HEK293 (cell line): ENCODE measurements around the gene LRRC8E.

ENCODE experiments used
- FEZF1 ChIP-seq: fragments of 450-650 bp; formaldehyde crosslinking; IDR thresholded peaks from 2 replicates; pipeline ENCODE4 v1.5.1; 2016; ENCODE audit warnings: missing biosample characterization, missing genetic modification characterization
- GLI2 ChIP-seq: fragments of 450-650 bp; formaldehyde crosslinking; IDR thresholded peaks from 2 replicates; pipeline ENCODE4; 2017; ENCODE audit warnings: missing biosample characterization, missing genetic modification characterization, low read depth, borderline replicate concordance
- GLIS1 ChIP-seq: fragments of 450-650 bp; formaldehyde crosslinking; IDR thresholded peaks from 2 replicates; pipeline ENCODE4 v1.5.1; 2016; ENCODE audit warnings: missing biosample characterization, missing genetic modification characterization
- GLIS2 ChIP-seq: fragments of 450-650 bp; formaldehyde crosslinking; IDR thresholded peaks from 2 replicates; pipeline ENCODE4 v1.5.1; 2016; ENCODE audit warnings: missing biosample characterization, missing genetic modification characterization
- KLF1 ChIP-seq: fragments of 450-650 bp; formaldehyde crosslinking; IDR thresholded peaks from 2 replicates; pipeline ENCODE4 v1.5.1; 2016; ENCODE audit warnings: missing biosample characterization, missing genetic modification characterization
- KLF8 ChIP-seq: fragments of 450-650 bp; formaldehyde crosslinking; IDR thresholded peaks from 2 replicates; pipeline ENCODE4 v1.5.1; 2016; ENCODE audit warnings: missing biosample characterization, missing genetic modification characterization
- SP2 ChIP-seq: fragments of 450-650 bp; formaldehyde crosslinking; IDR thresholded peaks from 2 replicates; pipeline ENCODE4 v1.5.1; 2016; ENCODE audit warnings: missing biosample characterization, missing genetic modification characterization
- SP3 ChIP-seq: fragments of 450-650 bp; formaldehyde crosslinking; IDR thresholded peaks from 2 replicates; pipeline ENCODE4 v1.5.1; 2016; ENCODE audit warnings: missing biosample characterization, missing genetic modification characterization
- ZBTB20 ChIP-seq: fragments of 450-650 bp; formaldehyde crosslinking; IDR thresholded peaks from 2 replicates; pipeline ENCODE4 v1.5.1; 2016; ENCODE audit warnings: missing biosample characterization, missing genetic modification characterization
- ZFHX2 ChIP-seq: fragments of 450-650 bp; formaldehyde crosslinking; conservative IDR thresholded peaks from 2 replicates; pipeline ENCODE4 v1.5.1; 2016; ENCODE audit warnings: missing biosample characterization, missing genetic modification characterization
- ZFP37 ChIP-seq: fragments of 450-650 bp; formaldehyde crosslinking; IDR thresholded peaks from 2 replicates; pipeline ENCODE4 v1.5.1; 2016; ENCODE audit warnings: missing biosample characterization, missing genetic modification characterization
- ZNF121 ChIP-seq: fragments of 450-650 bp; formaldehyde crosslinking; IDR thresholded peaks from 2 replicates; pipeline ENCODE4 v1.5.1; 2016; ENCODE audit warnings: missing biosample characterization, missing genetic modification characterization
- ZNF157 ChIP-seq: fragments of 450-650 bp; formaldehyde crosslinking; IDR thresholded peaks from 2 replicates; pipeline ENCODE4 v1.5.1; 2016; ENCODE audit warnings: missing biosample characterization, missing genetic modification characterization
- ZNF335 ChIP-seq: fragments of 450-650 bp; formaldehyde crosslinking; conservative IDR thresholded peaks from 2 replicates; pipeline ENCODE4 v1.5.1; 2016; ENCODE audit warnings: missing biosample characterization, missing genetic modification characterization
- ZNF354C ChIP-seq: fragments of 450-650 bp; formaldehyde crosslinking; IDR thresholded peaks from 2 replicates; pipeline ENCODE4 v1.5.1; 2016; ENCODE audit warnings: missing biosample characterization, missing genetic modification characterization, low read depth, borderline replicate concordance
- ZNF391 ChIP-seq: fragments of 450-650 bp; formaldehyde crosslinking; IDR thresholded peaks from 2 replicates; pipeline ENCODE4 v1.5.1; 2016; ENCODE audit warnings: low read depth, missing biosample characterization, missing genetic modification characterization, borderline replicate concordance
- ZNF529 ChIP-seq: fragments of 450-650 bp; formaldehyde crosslinking; IDR thresholded peaks from 2 replicates; pipeline ENCODE4 v1.5.1; 2017; ENCODE audit warnings: missing genetic modification characterization, missing biosample characterization; ENCODE audit not compliant: insufficient replicate concordance
- ZNF549 ChIP-seq: fragments of 450-650 bp; IDR thresholded peaks from 2 replicates; pipeline ENCODE4 v1.5.1; 2018; ENCODE audit warnings: missing biosample characterization, missing genetic modification characterization, mild to moderate bottlenecking, inconsistent platforms, moderate library complexity
- ZNF558 ChIP-seq: fragments of 450-650 bp; formaldehyde crosslinking; IDR thresholded peaks from 2 replicates; pipeline ENCODE4 v1.5.1; 2016; ENCODE audit warnings: missing biosample characterization, missing genetic modification characterization
- ZNF600 ChIP-seq: fragments of 450-650 bp; formaldehyde crosslinking; IDR thresholded peaks from 2 replicates; pipeline ENCODE4 v1.5.1; 2016; ENCODE audit warnings: missing biosample characterization, missing genetic modification characterization
- ZNF664 ChIP-seq: fragments of 450-650 bp; formaldehyde crosslinking; IDR thresholded peaks from 2 replicates; pipeline ENCODE4 v1.5.1; 2016; ENCODE audit warnings: missing biosample characterization, missing genetic modification characterization
- ZNF843 ChIP-seq: fragments of 450-650 bp; formaldehyde crosslinking; IDR thresholded peaks from 2 replicates; pipeline ENCODE4 v1.5.1; 2016; ENCODE audit warnings: missing biosample characterization, missing genetic modification characterization
- ZXDB ChIP-seq: fragments of 450-650 bp; formaldehyde crosslinking; IDR thresholded peaks from 2 replicates; pipeline ENCODE4 v1.5.1; 2016; ENCODE audit warnings: missing biosample characterization, missing genetic modification characterization
- TF ChIP-seq, protein P1 (sequence below): fragments of 450-650 bp; formaldehyde crosslinking; conservative IDR thresholded peaks from 2 replicates; pipeline ENCODE4 v1.5.1; 2016; ENCODE audit warnings: low read depth, missing biosample characterization, missing genetic modification characterization
- TF ChIP-seq, protein P2 (sequence below): fragments of 450-650 bp; IDR thresholded peaks from 2 replicates; pipeline ENCODE4 v1.5.1; 2018; ENCODE audit warnings: missing biosample characterization, mild to moderate bottlenecking, missing genetic modification characterization
- TF ChIP-seq, protein P3 (sequence below): fragments of 450-650 bp; formaldehyde crosslinking; IDR thresholded peaks from 2 replicates; pipeline ENCODE4 v1.5.1; 2017; ENCODE audit warnings: missing biosample characterization, missing genetic modification characterization
- TF ChIP-seq, protein P4 (sequence below): fragments of 450-650 bp; formaldehyde crosslinking; IDR thresholded peaks from 2 replicates; pipeline ENCODE4 v1.5.1; 2016; ENCODE audit warnings: missing biosample characterization, missing genetic modification characterization
- TF ChIP-seq, protein P5 (sequence below): sonication (generic); formaldehyde crosslinking; IDR thresholded peaks from 2 replicates; pipeline ENCODE4 v1.8.1; 2022; ENCODE audit warnings: mild to moderate bottlenecking, moderate library complexity, missing genetic modification reagents
- TF ChIP-seq, protein P6 (sequence below): fragments of 450-650 bp; formaldehyde crosslinking; IDR thresholded peaks from 2 replicates; pipeline ENCODE4 v1.5.1; 2016; ENCODE audit warnings: missing biosample characterization, missing genetic modification characterization

Gene LRRC8E

DNA sequence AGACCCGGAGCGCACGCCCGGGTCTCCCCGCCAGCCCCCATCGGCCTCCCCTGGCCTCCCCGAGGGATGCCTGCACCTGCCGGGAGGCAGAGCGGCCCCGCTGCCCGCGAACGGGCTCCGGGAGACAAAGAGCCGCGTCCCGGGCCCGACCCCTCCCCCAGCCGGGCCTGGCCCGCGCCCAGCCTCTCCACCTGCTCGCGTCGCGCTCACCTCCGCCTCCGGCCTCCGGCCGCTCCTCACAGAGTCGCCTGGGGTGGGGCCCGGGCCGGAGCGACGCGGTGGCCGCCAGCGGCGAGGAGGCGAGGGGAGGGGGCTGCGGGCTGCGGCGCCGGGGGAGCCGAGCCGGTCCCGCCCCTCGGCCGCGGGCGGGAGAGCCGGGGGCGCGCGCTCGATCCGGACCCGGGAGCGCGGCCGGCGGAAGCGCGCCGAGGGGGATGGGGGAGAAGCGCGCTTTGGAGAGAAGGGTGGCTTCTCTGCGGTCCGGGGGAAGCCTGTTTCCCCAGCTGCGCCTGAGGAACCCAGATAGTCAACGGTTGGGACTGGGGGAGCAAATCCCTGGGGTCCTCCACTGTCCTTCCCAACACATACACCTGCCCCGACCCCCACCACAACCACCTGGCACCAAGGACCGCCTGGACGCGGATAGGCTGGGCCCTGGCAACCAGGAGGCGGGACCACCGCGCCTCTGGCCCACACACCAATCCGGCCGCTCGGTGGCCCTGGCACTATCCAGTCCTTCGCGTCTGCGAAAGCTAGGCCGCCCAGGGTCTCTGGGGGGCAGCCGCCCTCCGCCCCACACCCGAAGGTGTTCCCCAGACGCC lies 14.0 kb upstream of the LRRC8E start, which contains the start of gene PRR36 (continued):
- TF ChIP-seq, protein P1, sequence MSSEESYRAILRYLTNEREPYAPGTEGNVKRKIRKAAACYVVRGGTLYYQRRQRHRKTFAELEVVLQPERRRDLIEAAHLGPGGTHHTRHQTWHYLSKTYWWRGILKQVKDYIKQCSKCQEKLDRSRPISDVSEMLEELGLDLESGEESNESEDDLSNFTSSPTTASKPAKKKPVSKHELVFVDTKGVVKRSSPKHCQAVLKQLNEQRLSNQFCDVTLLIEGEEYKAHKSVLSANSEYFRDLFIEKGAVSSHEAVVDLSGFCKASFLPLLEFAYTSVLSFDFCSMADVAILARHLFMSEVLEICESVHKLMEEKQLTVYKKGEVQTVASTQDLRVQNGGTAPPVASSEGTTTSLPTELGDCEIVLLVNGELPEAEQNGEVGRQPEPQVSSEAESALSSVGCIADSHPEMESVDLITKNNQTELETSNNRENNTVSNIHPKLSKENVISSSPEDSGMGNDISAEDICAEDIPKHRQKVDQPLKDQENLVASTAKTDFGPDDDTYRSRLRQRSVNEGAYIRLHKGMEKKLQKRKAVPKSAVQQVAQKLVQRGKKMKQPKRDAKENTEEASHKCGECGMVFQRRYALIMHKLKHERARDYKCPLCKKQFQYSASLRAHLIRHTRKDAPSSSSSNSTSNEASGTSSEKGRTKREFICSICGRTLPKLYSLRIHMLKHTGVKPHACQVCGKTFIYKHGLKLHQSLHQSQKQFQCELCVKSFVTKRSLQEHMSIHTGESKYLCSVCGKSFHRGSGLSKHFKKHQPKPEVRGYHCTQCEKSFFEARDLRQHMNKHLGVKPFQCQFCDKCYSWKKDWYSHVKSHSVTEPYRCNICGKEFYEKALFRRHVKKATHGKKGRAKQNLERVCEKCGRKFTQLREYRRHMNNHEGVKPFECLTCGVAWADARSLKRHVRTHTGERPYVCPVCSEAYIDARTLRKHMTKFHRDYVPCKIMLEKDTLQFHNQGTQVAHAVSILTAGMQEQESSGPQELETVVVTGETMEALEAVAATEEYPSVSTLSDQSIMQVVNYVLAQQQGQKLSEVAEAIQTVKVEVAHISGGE (tag by site-specific recombination), result no peak
- TF ChIP-seq ZNF664 (tag by site-specific recombination), result no peak
- no peak for TF ChIP-seq ZNF529 (tag by site-specific recombination)
- no peak for TF ChIP-seq ZNF354C (tag by site-specific recombination)
- no peak for TF ChIP-seq ZNF391 (tag by site-specific recombination)
- TF ChIP-seq, protein P2, sequence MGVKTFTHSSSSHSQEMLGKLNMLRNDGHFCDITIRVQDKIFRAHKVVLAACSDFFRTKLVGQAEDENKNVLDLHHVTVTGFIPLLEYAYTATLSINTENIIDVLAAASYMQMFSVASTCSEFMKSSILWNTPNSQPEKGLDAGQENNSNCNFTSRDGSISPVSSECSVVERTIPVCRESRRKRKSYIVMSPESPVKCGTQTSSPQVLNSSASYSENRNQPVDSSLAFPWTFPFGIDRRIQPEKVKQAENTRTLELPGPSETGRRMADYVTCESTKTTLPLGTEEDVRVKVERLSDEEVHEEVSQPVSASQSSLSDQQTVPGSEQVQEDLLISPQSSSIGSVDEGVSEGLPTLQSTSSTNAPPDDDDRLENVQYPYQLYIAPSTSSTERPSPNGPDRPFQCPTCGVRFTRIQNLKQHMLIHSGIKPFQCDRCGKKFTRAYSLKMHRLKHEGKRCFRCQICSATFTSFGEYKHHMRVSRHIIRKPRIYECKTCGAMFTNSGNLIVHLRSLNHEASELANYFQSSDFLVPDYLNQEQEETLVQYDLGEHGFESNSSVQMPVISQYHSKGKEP (tag by site-specific recombination), result no peak
- TF ChIP-seq ZFP37 (tag by site-specific recombination), result no peak
- TF ChIP-seq ZNF335 (tag by site-specific recombination), result peak; percentile 98
- TF ChIP-seq, protein P3, sequence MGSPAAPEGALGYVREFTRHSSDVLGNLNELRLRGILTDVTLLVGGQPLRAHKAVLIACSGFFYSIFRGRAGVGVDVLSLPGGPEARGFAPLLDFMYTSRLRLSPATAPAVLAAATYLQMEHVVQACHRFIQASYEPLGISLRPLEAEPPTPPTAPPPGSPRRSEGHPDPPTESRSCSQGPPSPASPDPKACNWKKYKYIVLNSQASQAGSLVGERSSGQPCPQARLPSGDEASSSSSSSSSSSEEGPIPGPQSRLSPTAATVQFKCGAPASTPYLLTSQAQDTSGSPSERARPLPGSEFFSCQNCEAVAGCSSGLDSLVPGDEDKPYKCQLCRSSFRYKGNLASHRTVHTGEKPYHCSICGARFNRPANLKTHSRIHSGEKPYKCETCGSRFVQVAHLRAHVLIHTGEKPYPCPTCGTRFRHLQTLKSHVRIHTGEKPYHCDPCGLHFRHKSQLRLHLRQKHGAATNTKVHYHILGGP (tag by site-specific recombination), result no peak
- no peak for TF ChIP-seq ZFHX2 (tag by site-specific recombination)
- no peak for TF ChIP-seq ZNF843 (tag by site-specific recombination)
- TF ChIP-seq KLF1 (tag by site-specific recombination), result 0 out of 2 replicates have a peak, but pooled peaks have one; percentile 22
- TF ChIP-seq GLI2, result no peak
- TF ChIP-seq FEZF1 (tag by site-specific recombination), result no peak
- no peak for TF ChIP-seq ZNF549
- TF ChIP-seq SP3 (tag by site-specific recombination), result peak; percentile 49
- TF ChIP-seq ZXDB (tag by site-specific recombination), result peak; percentile 67; the same call in 1 of the 2 replicates
- peak; percentile 87 for TF ChIP-seq SP2 (tag by site-specific recombination)
- 0 out of 2 replicates have a peak, but pooled peaks have one; percentile 37 for TF ChIP-seq ZNF600 (tag by site-specific recombination)
- peak; percentile 9 for TF ChIP-seq KLF8 (tag by site-specific recombination)
- TF ChIP-seq, protein P4, sequence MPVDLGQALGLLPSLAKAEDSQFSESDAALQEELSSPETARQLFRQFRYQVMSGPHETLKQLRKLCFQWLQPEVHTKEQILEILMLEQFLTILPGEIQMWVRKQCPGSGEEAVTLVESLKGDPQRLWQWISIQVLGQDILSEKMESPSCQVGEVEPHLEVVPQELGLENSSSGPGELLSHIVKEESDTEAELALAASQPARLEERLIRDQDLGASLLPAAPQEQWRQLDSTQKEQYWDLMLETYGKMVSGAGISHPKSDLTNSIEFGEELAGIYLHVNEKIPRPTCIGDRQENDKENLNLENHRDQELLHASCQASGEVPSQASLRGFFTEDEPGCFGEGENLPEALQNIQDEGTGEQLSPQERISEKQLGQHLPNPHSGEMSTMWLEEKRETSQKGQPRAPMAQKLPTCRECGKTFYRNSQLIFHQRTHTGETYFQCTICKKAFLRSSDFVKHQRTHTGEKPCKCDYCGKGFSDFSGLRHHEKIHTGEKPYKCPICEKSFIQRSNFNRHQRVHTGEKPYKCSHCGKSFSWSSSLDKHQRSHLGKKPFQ (tag by site-specific recombination), result no peak
- peak; percentile 35 for TF ChIP-seq GLIS1
- TF ChIP-seq, protein P5, sequence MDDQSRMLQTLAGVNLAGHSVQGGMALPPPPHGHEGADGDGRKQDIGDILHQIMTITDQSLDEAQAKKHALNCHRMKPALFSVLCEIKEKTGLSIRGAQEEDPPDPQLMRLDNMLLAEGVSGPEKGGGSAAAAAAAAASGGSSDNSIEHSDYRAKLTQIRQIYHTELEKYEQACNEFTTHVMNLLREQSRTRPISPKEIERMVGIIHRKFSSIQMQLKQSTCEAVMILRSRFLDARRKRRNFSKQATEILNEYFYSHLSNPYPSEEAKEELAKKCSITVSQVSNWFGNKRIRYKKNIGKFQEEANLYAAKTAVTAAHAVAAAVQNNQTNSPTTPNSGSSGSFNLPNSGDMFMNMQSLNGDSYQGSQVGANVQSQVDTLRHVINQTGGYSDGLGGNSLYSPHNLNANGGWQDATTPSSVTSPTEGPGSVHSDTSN (CRISPR knock-in tag), result no peak
- TF ChIP-seq ZNF157 (tag by site-specific recombination), result no peak
- peak; percentile 9; the same call in 1 of the 2 replicates for TF ChIP-seq ZBTB20 (tag by site-specific recombination)
- peak; percentile 70 for TF ChIP-seq GLIS2 (tag by site-specific recombination)
- no peak for TF ChIP-seq ZNF121 (tag by site-specific recombination)
- TF ChIP-seq, protein P6, sequence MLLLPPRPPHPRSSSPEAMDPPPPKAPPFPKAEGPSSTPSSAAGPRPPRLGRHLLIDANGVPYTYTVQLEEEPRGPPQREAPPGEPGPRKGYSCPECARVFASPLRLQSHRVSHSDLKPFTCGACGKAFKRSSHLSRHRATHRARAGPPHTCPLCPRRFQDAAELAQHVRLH (tag by site-specific recombination), result no peak
- no peak for TF ChIP-seq ZNF558 (tag by site-specific recombination)
